ENCODE results near the gene USP31.

USP31 gene

DNA sequence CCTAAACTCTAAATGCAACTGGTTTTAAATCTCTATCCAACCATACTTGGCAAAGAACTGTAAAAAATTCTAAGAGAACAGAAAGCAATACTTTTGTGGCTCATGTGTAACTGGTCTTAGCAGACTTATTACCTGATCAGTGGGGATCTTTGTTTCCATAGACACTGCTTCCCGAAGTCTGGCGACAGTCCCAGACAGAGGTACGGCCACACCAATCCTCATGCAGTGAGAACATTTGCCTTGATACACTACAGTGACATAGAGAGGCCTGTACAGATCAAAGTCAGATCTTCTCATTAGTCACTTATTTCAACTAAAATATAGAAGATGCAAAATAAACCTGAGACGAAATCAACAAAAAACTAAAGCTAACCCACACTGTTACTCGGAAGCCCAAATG lies 43.9 kb downstream of the USP31 start:
- no peak for TF ChIP-seq GATA2 (IDR thresholded peaks at IDR 0.05; ENCODE audit: low read depth, low read length)
- no peak for TF ChIP-seq GATA3 (IDR thresholded peaks at IDR 0.05; ENCODE audit: low read depth, low read length)

DNA sequence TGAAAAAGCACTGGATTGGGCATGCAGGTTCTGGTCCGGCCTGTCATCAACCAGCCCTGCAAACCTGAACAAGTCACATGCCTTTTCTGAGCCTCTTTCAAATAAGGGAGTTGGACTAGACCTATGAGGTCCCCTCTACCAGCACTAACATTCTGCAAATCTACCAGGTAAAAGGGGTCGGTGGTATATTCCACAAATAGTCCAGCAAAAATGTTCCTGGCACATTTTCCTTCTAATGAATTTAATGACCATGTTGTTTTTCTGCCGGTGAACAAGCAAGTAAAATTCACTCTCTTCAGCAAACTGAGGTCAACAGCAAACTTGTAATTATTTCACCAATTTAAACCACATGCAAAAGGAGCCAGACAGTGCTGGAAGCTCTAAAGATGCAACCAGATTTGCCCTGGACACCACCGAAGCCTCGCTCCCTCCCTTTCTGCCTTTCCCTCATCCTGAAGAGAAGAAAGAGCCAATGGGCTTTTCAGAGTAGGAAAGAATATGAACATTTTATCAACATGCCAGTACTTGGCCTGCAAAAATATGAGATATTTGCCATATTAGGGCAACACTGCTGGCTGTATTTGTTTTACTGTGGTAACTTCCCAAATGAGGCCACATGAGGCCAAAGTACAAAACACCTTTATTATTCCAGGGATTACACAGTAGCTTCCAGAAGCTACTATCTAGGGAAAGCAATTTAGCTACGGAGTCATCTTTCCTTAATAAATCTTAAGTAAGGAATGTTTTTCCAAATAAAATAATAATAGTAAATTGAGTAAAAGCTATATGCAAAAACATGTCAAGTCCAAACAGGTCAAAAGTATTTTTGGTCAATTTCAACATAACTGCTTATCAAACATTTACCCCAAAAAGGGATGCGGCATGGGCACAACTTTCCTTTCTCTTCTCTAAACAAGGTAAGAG lies 45.0 kb downstream of the USP31 start:
- TF ChIP-seq GATA3 (IDR thresholded peaks at IDR 0.05; ENCODE audit: low read depth, low read length) = no peak

DNA sequence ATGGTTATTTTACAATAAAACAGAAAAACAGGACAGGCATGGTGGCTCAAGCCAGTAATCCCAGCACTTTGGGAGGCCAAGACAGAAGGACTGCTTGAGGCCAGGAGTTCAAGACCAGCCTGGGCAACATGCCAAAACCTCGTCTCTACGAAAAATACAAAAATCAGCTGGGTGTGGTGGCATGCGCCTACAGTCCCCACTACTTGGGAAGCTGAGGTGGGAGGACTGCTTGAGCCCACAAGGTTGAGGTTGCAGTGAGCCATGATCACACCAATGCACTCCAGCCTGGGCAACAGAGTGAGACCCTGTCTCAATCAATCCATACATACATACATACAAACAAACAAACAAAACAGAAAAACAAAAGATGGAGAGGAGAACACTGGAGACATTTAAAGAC lies 45.6 kb downstream of the USP31 start:
- no peak for TF ChIP-seq GATA2 (IDR thresholded peaks at IDR 0.05; ENCODE audit: low read depth, low read length)
- no peak for TF ChIP-seq GATA3 (IDR thresholded peaks at IDR 0.05; ENCODE audit: low read depth, low read length)

DNA sequence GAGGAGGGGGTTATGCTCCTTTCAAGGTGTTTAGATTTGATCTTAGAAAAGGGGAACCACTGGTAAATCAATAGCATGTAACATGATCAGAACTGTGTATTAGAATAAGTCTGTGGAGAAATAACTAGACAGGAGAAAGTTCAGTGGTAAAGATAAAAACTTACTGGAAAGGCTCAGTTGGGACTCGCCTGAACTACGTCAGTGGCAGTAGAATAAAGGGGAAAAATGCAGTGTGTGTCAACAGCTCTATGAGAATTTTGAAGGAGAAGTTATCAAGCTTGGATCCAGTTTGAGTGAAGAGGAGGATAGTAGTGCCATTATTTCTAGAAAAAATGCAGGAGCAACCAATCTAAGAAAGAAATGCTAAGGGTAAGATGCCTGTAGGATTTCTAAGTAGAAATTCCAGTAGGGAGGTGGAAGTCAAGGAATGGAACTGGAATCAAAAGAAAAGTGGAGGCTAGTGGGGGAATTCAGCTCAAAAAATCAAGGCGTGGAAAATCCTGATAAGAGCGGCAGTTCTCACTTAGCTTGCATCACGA lies 48.2 kb downstream of the USP31 start:
- TF ChIP-seq GATA3 (IDR thresholded peaks at IDR 0.05; ENCODE audit: low read depth, low read length) (no peak), GATA2 (IDR thresholded peaks at IDR 0.05; ENCODE audit: low read depth, low read length) (no peak)

DNA sequence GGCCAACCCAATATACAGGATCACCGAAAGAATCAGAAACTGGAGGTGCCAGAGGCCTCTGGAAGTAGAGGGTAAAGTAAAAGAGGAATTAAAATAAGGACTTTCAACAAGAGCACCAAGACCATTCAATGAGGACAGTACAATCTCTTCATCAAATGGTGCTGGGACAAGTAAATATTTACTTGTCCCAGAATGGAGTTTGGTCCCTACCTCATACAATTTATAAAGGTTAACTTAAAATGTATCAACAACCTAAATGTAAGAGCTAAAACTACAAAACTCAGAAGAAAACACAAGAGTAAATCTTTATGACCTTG lies 56.5 kb downstream of the USP31 start:
- no peak for TF ChIP-seq GATA2 (IDR thresholded peaks at IDR 0.05; ENCODE audit: low read depth, low read length)
- no peak for TF ChIP-seq GATA3 (IDR thresholded peaks at IDR 0.05; ENCODE audit: low read depth, low read length)

DNA sequence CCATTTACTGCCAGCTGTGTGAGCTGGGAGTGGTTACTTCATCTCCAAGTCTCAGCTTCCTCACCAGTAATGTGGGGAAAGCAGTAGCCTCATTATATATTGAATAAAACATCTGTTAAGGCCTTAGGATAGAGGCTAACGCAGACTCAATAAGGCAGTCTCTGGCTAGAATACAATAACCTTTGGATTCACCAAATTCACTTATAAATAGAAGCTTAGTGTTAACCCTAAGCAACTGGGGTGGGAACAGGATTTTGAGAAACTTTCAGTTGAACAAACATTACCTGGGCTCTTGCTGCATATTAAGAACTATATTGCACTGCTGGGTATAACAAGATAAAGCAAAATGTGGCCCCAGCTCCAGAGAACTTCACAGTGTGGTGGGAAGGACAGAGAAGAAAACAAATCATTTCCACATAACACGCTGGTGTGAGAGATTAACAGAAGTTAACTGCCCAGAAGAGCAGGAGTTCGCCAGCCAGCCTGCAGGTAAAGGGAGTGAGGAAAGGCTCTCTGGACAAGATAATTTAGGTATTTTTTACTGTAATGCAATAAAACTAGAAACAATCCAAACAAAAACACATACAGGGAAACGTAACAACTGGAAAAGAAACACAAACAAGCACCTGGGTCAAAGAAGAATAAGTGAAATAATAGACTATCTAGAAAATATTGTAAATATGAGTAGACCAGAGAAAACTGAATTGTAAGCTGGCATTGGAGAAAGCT lies 57.0 kb downstream of the USP31 start:
- TF ChIP-seq GATA2 (IDR thresholded peaks at IDR 0.05; ENCODE audit: low read depth, low read length) (no peak), GATA3 (IDR thresholded peaks at IDR 0.05; ENCODE audit: low read depth, low read length) (no peak)

DNA sequence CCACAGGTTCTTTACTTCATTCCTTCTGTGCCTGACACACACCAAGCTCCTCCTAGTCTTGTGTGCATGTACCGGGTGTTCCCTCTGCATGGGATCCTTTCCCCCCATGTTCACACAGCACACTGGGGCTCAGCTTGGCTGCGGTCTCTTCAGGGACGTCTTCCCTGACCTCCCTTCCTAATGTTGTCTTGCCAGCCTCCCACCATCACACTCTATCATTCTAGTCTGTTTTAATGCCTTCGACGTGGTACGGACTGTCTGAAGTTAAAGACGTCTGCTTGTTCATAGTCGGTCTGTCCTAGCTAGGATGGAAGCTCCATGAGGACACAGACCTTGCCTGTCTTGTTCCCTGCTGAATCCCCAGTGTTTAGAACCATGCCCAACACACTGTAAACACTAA lies 60.1 kb downstream of the USP31 start:
- TF ChIP-seq GATA3 (IDR thresholded peaks at IDR 0.05; ENCODE audit: low read depth, low read length) = no peak
- TF ChIP-seq GATA2 (IDR thresholded peaks at IDR 0.05; ENCODE audit: low read depth, low read length) = no peak

DNA sequence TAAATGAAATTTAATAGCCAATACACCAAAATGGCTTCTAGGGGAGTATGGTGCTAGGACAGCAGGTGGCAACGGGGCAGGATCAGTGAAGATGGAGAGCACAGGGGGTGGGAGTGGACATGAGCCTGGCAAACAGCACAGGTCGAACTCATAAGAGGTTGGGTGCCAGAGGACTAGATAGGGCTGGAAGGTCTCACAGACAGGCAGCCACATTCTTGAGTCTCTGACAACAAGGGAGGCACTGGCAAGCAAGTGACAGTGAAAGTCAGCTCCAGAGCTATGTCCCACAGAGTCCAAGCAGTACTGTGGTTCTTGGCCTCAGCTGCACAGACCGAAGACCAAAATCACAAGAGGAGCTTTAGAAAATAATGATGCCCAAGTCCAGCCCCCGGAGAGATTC lies 61.2 kb downstream of the USP31 start:
- TF ChIP-seq GATA2 (IDR thresholded peaks at IDR 0.05; ENCODE audit: low read depth, low read length) (no peak), GATA3 (IDR thresholded peaks at IDR 0.05; ENCODE audit: low read depth, low read length) (no peak)

DNA sequence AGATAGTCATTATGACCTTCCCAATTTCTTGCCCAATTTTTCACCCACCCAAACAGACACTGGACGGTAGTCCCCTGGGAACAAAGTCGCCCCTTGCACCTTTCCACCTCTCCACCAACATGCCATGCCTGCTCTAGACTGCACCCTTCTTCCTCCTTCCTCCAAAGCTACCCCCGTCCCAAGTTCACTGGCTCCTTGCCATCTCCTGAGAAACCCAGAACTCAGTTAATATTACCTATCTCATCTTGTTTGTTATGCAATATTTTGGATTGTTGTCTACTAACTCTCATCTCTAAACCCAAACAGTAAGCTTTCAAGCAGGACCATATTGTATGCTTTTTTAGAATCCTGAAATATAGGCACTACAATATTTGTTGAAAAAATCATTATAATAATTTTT lies 63.3 kb downstream of the USP31 start:
- TF ChIP-seq GATA2 (IDR thresholded peaks at IDR 0.05; ENCODE audit: low read depth, low read length) = no peak
- TF ChIP-seq GATA3 (IDR thresholded peaks at IDR 0.05; ENCODE audit: low read depth, low read length) = no peak

DNA sequence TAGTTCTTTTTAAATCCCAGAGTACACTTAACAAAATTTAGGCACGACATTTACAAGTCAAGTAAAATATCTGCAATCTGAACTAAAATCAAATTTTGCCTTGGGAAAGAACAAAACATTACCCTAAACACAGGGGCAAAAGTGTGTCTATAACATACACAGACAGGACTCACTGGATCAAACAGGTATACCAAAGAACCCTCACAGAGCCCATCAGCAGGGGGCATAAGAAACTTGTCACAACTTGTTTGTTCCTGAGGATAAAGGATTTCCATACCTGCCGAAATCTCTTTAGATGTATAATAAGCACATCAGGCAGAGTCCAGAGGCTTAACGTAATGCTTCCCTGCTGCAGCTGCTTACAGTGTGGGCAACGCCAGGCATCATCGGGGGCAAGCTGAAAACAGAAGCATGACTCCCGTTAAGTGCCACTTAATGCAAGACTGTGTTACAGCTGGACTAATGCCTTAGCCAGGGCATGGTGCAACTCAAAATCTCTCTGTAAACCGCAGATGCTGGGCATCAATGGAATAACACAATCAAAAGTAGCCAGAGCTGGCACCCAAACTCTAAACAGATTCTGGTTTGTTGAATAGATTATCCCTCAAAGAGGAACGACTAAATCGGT lies 67.0 kb downstream of the USP31 start:
- TF ChIP-seq GATA3 (IDR thresholded peaks at IDR 0.05; ENCODE audit: low read depth, low read length) (no peak), GATA2 (IDR thresholded peaks at IDR 0.05; ENCODE audit: low read depth, low read length) (no peak)

DNA sequence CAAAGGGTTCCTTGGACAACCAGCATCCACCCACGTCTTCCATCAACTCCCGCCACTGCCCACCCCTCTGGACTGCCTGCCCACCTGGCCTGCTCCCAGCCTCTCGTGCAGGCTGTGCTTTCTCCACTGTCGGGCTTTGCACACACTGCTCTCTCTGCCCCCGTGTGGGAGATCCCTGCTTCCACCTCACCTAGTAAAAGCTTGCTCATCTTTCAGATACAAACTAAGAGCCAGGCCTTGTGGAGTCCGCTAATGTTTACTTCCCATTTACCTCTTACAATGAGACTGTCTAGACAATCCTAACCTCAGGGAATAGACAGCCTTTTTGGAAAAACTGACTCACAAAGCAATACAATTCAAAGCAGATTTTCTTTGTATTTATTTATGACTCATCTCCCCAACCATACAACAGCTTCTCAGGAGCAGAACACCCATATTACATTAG lies 67.6 kb downstream of the USP31 start:
- no peak for TF ChIP-seq GATA2 (IDR thresholded peaks at IDR 0.05; ENCODE audit: low read depth, low read length)
- TF ChIP-seq GATA3 (IDR thresholded peaks at IDR 0.05; ENCODE audit: low read depth, low read length) = no peak

DNA sequence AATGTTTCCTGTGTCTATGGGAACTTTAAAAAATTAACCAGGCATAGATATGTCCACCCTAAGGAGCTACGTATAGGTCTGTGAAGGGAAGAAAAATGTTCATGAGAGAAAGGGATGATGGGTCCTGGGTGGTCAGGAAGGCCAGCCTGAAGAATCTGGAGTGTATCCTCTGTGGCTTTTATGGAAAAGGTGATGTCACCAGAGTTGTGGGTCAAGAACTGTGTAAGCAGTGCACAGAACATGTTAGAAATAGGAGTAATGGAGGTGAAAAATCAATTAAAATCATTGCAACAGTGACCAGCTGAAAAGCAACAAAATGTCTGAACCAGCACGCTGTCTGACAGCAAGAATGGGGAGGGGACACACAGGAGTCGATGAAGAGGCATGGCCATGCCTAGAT lies 68.5 kb downstream of the USP31 start:
- no peak for TF ChIP-seq GATA3 (IDR thresholded peaks at IDR 0.05; ENCODE audit: low read depth, low read length)

DNA sequence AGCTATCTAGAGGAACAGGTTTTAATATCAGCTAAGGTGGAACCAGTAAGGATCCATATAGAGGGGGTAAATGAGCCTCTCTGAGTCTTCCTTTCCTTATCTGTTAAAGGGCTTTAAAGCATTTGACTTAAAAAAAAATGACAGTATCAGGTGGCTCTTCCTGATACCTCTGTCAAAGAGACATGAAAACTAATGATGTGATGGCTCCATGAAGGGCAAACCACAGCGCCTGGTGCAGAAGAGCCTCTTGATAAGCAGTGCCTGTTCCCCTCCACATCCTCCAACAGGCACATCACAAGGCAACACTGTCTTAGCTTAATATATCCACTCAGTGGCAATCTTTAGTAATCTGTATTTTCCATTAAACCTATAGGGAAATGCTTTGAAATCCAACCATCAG lies 68.9 kb downstream of the USP31 start:
- TF ChIP-seq GATA2 (IDR thresholded peaks at IDR 0.05; ENCODE audit: low read depth, low read length) = no peak
- no peak for TF ChIP-seq GATA3 (IDR thresholded peaks at IDR 0.05; ENCODE audit: low read depth, low read length)

DNA sequence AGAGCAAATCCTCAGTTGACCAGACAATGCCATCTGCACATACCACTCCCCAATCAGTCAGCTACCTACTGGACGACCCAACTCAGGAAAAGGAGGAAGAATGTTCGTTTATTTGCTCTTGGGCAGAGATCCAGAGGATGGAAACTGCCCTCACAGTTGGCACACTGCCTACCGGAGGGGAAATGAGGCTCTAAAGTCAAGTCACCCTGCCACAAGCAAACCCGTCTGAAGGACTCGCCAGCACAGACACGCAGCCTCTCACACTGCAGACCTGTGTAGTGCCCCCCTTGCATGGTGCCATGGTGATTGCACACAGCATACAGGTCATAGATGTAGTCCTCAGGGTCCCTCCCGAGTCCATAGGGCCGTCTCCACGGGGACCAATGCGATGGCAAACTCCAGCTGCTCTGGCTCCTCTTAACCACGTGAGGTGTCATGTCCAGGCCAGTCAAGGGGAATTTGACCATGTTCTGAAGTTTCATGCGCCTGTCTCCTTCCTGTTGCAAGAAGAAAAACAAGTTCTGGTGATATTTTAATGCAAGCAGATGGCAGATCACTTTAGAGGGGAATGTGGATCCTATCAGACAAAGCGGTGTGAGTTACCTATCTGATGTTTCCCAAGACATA lies 69.5 kb downstream of the USP31 start:
- no peak for TF ChIP-seq GATA3 (IDR thresholded peaks at IDR 0.05; ENCODE audit: low read depth, low read length)
- TF ChIP-seq GATA2 (IDR thresholded peaks at IDR 0.05; ENCODE audit: low read depth, low read length) = no peak

Data from SH-SY5Y (cell line).